KOPT-K1 (cell line): ENCODE results near the gene SLC6A7.
"Not testable (repeated sequence)": the region's sequence is repeated elsewhere in the genome, so short reads cannot be mapped to it uniquely, and the experiment has no call there.

Source experiments
- H3K27ac ChIP-seq: fragments of 200-600 bp; sonication (generic); 2 replicates; pipeline ENCODE4 v1.5.1; 2016; ENCODE audit warnings: antibody characterized with exemption, mild to moderate bottlenecking, low read depth, low read length; ENCODE audit not compliant: poor library complexity, severe bottlenecking
- H3K36me3 ChIP-seq: fragments of 200-600 bp; sonication (generic); 2 replicates; pipeline ENCODE4 v1.5.1; 2017; ENCODE audit warnings: antibody characterized with exemption, mild to moderate bottlenecking, low read length, moderate library complexity; ENCODE audit not compliant: insufficient read depth
- H3K9me3 ChIP-seq: fragments of 200-600 bp; sonication (generic); 2 replicates; pipeline ENCODE4 v1.5.1; 2017; ENCODE audit warnings: antibody characterized with exemption, low read length, mild to moderate bottlenecking; ENCODE audit not compliant: insufficient read depth, poor library complexity, severe bottlenecking

SLC6A7 gene

GRCh38 chr5:150224483-150225027 lies 34.7 kb downstream of the SLC6A7 start:
- H3K36me3 ChIP-seq: no peaks in the 10 kb centered on the region
- H3K9me3 ChIP-seq: no peaks in the 10 kb centered on the region
- no peak overlapping the region for H3K27ac ChIP-seq

DNA sequence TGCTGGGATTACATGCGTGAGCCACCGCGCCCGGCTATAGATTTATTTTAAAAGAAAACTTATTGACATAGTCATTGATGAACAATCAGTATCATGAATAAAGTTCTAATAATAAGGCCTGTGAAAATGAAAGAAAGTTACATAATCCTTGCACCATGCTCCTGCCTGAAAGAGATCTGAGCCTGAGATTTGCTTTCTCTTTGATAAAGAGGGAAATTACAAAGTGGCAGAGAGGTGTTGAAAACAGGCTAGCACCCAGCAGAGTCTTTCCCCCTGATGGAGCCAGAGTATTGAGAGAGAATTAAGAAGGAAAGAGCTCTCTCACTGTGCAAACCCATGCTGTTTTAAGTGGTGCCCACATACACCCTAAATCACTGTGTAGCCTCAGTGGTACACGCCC lies 37.2 kb downstream of the SLC6A7 start:
- H3K36me3 ChIP-seq: no peaks in the 10 kb centered on the region
- no peak overlapping the region for H3K27ac ChIP-seq
- H3K9me3 ChIP-seq: no peaks in the 10 kb centered on the region

DNA sequence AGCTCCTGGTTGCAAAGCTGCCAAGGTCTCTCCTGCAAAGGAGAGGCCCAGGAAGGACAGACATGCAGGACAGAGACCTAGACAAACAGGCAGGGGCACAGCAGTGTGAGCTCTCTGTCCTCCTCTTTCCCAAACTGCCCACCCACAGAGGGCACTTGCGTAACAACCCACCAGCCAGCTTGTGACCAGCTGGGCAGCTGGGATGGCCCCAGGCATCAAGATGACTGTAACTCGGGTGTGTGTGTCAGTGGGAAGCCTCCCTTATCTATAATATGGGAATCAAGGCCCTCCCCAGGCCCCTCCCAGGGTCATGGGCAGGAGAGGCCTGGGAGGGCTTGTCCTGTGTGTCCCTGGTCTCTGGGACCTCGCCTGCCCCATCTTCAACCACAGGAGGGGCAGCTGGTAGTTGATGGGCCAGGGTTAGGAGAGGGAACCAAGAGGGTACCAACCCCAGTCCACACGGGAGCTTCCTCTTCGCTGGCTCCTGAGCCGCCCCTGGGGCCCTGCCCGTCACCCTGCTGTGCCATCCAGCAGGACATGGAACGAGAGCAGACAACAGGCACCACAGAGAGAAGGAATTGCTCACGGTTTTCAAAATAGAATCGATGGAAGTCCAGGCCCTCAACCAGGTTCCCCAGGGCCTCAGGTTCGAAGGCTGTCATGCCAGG lies 37.9 kb downstream of the SLC6A7 start:
- H3K36me3 ChIP-seq: no peaks in the 10 kb centered on the region
- no peak overlapping the region for H3K27ac ChIP-seq
- H3K9me3 ChIP-seq: no peaks in the 10 kb centered on the region

DNA sequence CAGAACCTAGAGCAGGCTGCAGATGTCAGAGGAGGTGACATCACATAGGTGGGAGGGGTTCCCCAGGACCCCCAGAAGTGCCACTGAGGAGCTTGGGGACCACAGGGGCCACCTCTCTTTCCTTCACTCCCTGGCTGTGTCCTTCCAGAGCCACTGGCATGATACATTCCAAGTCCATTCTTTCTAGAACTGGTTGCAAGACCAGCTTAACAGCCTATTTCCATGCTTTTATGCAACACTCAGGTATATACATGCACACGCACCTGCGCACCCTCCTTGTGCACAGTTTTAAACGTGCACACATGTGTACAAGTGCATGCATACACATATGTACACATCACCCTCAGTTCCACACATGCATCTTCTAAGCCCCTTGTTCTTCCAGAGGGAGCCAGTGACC lies 39.7 kb downstream of the SLC6A7 start:
- no peak overlapping the region for H3K27ac ChIP-seq
- no peaks in the 10 kb centered on the region for H3K36me3 ChIP-seq
- no peaks in the 10 kb centered on the region for H3K9me3 ChIP-seq

DNA sequence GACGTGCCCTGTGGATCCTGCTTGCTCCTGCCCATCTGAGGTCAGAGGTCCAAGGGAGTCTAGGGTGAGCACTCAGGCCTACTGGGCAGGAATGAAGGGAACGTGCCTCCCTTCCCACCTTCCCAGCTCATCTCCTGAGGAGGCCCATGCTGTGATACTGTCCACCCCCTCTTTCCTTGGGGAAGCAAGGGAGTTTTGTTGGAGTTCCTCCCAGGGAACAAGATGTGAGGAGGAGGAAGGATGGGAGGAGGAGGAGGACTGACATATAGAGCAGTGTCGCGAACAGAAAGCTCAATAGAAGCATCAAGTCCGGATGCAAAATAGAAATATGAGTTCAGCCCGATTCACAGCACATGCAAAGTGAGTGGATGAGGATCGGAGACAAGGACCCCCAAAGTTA lies 41.0 kb downstream of the SLC6A7 start:
- Histone ChIP-seq H3K27ac (no peak overlapping the region), H3K36me3 (no peaks in the 10 kb centered on the region), H3K9me3 (no peaks in the 10 kb centered on the region)

DNA sequence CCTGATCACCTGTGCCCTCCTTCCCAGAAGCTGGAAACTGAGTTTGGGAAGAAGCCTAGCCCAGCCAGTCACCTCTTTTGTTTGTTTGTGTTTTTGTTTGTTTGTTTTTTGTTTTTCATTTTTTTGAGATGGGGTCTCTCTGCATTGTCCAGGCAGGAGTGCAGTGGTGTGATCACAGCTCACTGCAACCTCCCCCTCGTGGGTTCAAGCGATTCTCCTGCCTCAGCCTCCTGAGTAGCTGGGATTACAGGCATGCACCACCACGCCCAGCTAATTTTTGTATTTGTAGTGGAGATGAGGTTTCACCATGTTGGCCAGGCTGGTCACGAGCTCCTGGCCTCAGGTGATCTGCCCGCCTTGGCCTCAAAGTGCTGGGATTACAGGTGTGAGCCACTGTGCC lies 43.8 kb downstream of the SLC6A7 start:
- H3K9me3 ChIP-seq, H3K36me3 ChIP-seq, H3K27ac ChIP-seq: not testable (repeated sequence)

DNA sequence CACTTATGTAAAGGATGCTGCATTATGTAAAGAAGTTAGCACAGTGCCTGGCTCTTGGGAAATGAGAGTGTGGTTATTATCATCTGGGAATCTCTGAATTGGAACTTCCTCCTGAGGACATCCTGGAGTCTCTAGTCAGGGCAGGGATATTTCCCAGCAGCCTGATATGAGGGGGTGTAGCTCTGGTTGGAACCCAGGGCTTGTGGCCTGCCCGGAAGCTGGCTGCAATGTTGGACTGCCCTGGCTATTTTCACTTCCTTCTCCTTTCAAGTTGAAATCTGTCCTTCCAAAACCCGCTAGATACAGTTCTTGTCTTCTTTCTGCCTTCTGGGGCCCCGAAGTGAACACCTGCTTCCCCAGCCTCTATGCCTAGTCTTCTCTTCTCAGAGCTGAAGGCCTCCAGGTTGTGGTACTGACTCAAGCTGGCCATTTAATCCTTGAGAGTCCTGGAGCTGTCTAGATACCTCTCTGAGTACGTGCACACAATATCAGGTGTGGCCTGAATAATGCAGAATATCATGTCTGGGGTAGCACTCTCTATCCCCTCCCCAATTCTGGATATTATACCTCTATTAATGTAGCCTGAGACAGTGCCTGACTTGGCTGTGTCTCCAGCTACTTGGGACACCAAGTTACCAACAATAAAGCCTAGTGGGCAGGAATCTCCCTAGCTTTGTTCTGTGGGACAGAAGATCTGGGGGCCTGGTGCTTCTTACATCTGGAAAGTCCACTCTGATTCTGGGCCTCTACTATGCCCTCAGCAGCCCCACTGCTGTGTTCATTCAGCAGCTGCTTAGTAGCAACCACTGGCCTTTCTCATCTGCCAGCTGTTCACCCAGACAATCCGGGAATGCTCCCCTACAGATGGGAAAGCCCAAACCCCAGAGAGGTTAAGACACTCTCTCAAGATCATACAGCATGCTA lies 45.0 kb downstream of the SLC6A7 start:
- no peaks in the 10 kb centered on the region for H3K36me3 ChIP-seq
- no peaks in the 10 kb centered on the region for H3K9me3 ChIP-seq
- no peak overlapping the region for H3K27ac ChIP-seq

- H3K36me3 ChIP-seq: no peaks in the 10 kb centered on the region
- H3K27ac ChIP-seq: no peak overlapping the region
- no peaks in the 10 kb centered on the region for H3K9me3 ChIP-seq
Measured at GRCh38 chr5:150235500-150235854, 45.6 kb downstream of the SLC6A7 start.

DNA sequence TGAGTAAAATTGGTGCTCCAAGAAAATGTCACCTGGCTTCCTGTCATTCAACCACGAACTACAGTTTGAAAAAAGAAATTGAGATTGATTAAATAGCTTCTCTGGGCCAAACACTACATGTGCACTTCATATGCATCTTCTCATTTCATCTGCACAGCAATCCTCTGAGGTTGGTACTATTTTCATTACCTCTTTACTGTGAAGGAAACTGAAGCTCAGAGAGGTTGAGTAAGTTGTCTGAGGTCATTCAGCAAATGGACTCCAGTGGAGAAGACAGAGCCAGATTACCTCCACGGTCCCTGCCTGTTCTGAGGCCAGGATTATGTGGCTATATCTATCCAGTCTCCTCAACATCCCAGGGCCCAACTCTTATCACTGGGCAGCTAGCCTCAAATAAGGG lies 46.5 kb downstream of the SLC6A7 start:
- Histone ChIP-seq H3K36me3 (no peaks in the 10 kb centered on the region), H3K27ac (no peak overlapping the region), H3K9me3 (no peaks in the 10 kb centered on the region)

DNA sequence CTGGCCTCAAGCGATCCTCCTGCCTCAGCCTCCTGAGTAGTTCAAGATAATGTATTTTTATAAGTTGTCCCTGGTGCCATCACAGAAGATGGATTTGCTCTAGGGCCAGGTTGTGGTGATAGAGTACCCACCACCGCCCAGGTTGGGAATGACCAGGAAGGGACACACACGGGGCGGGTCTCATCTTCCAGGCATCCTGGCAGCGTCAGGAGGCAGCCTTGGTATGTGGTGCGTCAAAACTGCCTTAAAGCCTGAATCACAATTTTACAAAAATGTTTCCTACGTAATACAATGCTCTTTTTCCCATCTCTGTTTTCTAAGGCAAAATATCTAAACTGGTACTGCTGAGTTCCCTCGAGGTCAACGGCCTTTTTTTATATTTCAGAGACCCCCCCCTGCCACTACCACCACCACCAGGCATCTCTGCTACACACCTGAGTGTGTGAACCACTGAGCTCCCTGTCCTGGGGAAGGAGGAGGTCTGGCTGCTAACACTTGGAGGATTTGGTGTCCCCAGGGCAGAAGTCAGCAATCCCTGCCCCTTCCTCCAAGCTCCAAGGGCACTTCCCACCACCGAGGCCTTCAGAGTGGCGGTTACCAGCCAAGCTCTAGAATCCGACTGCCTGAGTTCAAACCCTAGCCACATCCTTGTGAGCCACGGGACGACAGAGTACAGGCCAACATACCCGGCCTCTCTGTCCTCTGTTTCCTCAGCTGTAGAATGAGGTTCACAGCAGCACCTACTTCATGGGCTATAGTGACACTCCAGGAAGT lies 47.3 kb downstream of the SLC6A7 start:
- Histone ChIP-seq H3K36me3 (no peaks in the 10 kb centered on the region), H3K9me3 (no peaks in the 10 kb centered on the region), H3K27ac (no peak overlapping the region)

GRCh38 chr5:150238646-150239045 lies 48.8 kb downstream of the SLC6A7 start:
- Histone ChIP-seq H3K36me3 (no peaks in the 10 kb centered on the region), H3K9me3 (no peaks in the 10 kb centered on the region), H3K27ac (no peak overlapping the region)

- Histone ChIP-seq H3K27ac (no peak overlapping the region), H3K36me3 (no peaks in the 10 kb centered on the region), H3K9me3 (no peaks in the 10 kb centered on the region)
Measured at GRCh38 chr5:150239099-150239793, 49.4 kb downstream of the SLC6A7 start.

DNA sequence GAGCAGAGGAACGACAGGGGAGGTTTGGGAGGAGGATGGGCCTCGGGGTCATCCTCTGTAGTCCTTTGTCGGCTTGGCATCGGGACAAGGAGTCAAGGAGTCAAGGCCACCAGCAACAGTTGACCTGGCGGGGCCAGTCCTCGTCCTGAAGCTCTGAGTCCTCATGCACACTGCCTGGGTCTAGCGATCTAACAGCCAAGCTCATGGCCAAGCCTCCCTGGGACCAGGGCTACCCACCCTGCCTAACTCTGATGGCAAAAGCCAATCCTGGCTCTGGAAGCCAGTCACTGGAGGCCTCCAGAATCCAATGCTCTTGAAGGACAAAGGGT lies 49.9 kb downstream of the SLC6A7 start:
- no peak overlapping the region for H3K27ac ChIP-seq
- no peaks in the 10 kb centered on the region for H3K36me3 ChIP-seq
- H3K9me3 ChIP-seq: no peaks in the 10 kb centered on the region

GRCh38 chr5:150241298-150242160 lies 51.7 kb downstream of the SLC6A7 start:
- no peaks in the 10 kb centered on the region for H3K9me3 ChIP-seq
- H3K36me3 ChIP-seq: no peaks in the 10 kb centered on the region
- H3K27ac ChIP-seq: no peak overlapping the region
